Cerebellar cortex (tissue), 1 donor: ENCODE measurements around the gene MS4A6A.

Experiments
- DNase-seq: peaks from one replicate; pipeline ENCODE4 v3.0.0-alpha.2; 2015; ENCODE audit warnings: low spot score

The MS4A6A gene

DNA sequence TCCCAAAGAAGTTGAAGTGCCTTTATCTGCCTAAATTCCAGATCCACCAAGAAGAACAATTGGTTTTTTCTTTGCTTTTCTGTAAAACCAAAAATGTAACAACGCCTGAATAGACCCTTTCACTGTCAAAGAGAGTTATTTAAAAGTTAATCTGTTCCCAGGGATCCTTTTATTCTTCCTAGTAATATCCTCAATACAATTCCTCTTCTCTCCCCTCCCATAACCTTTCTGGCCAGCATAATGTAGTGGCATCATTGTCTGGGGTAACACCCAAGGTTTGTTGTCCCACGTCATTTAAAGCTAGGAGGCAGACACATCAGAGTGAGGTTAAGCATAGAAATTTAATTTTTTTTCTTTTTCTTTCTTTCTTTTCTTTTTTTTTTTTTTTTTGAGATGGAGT lies 54.5 kb downstream of the MS4A6A start:
- no peak for DNase-seq

DNA sequence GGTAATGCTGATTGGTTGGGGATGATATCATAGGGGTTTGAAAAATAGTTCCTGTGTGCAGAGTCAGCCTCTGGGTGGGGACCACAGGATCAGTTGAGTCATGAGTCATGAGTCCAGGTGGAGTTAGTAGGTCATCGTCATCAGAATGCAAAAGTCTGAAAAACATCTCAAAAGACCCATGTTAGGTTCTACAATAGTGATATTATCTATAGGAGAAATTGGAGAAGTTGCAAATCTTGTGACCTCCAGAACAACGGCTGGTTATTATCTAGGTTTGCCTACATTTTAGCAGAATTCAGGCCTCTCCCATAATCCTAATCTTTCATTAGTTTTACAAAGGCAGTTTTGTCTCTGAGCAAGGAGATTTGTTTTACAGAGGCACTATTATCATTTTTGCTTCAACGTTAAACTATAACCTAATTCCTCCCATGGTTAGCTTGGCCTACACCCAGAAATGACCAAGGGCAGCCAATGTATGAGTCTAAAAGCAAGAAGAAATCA lies 55.5 kb downstream of the MS4A6A start:
- no peak for DNase-seq

DNA sequence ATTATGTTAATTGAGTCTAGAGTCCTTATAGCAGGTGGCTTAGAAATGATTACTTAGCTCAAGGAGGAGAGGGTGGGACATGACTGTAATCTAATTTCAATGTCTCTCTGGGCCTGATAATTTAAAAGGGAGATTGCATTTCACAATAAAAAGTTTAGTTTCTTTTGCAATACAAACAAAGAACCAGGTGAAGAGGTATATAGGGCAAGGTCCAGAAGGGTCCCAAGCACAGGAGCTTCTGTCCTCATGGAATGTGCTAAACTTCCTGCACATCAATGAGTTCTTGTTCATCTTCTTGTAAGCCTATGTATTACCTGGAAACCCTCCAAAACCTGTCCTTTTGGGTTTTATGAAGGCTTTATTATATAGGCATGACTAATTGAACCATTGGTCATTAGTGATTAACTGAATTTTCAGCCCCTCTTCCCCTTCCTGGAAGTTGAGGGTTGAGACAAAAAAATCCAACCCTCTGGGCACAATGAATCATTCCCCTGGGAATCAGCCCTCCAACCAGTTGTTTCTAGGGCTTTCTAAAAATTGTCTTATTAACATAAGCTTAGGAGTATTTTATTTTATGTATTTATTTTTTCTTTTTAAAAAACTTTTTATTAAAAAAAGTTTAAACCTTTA lies 56.8 kb downstream of the MS4A6A start:
- DNase-seq: no peak

DNA sequence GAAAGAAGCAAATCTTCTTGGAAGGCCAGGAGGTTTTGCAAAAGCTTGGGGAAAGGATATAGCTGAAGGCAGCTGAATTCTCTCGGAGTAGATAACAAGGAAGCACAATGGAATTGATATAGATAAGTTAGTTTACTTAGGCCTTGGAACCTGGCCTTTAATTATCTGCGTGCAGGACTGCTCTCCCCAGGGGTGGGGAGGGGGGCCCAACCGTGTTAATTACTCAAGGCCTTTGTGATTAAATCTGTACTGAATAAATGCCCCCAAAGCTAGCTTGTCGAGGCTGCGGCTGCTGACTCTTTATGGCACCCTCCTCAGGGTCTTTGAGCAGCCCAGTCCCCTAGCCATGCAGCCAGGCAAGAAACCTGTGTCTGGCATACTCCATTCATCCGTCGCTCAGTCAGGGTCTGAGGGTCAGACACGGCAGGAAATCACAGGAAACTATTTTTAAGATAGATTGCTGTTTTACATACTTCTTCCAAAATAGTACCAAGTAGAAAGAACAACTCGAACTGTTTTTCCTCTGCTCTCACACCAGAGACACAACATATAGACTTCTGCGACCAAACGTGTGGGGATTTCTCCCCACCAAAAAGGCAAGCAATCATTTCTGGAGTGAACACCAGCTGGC lies 58.0 kb downstream of the MS4A6A start:
- no peak for DNase-seq
